HG02970 (cell line): ENCODE results near the gene CA10.

Source experiments
- ATAC-seq: cut with Tn5 transposase; IDR thresholded peaks from one replicate; pipeline ENCODE4 v1.9.1; 2021; ENCODE audit warnings: mild to moderate bottlenecking, moderate library complexity, moderate number of reproducible peaks; ENCODE audit not compliant: unreplicated experiment, low FRiP score

The CA10 gene

GRCh38 chr17:51795401-51795800 is 363.1 kb downstream of the CA10 start:
- no peak for ATAC-seq

GRCh38 chr17:51794466-51794865 is 364.0 kb downstream of the CA10 start:
- no peak for ATAC-seq

DNA sequence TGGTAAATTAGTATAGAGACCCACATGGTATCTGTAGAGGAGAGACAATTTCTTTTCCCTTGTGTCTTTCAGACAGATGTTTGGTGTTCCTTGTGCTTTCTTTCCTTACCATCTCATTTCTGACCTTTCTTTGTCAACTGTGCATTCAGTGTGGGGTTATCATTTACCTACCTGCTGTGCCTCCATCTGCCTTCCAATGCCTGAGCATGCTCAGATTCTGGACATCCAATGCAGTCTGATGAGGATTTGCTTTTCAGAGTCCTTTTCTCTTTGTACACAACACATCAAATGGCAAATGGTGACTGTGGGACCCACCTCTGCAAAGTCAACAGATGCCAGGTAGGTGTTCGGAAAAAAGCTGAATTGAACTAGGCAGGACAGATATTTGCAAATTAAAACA is 364.8 kb downstream of the CA10 start:
- no peak for ATAC-seq

DNA sequence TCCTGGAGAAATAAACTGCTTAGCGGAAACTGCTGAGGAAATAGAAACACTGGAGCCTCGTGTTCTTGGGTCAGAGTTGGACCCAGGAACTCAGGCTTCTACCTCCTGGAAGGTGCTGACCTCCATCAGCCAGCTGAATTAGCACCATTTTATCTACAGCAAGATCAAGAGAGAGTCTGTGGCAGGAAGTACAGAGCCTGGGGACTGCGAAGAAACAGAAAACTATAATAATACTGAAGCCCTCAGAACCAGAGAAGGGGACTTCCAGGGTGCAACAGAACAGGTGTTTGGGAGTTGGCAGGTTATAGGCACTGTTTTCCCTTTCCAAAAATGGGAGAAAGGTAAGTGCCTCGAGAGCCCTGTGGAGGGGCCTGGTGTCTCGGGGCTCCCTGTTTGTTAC is 379.7 kb downstream of the CA10 start:
- no peak for ATAC-seq

- ATAC-seq, result no peak
Measured at GRCh38 chr17:51770027-51770759, 388.3 kb downstream of the CA10 start.

- no peak for ATAC-seq
Measured at GRCh38 chr17:51769231-51769630, 389.3 kb downstream of the CA10 start.

GRCh38 chr17:51768706-51769105 is 389.8 kb downstream of the CA10 start:
- ATAC-seq, result no peak

- ATAC-seq, result no peak
Measured at GRCh38 chr17:51767287-51767686, 391.2 kb downstream of the CA10 start.

GRCh38 chr17:51765282-51766135 is 393.0 kb downstream of the CA10 start:
- ATAC-seq, result no peak

DNA sequence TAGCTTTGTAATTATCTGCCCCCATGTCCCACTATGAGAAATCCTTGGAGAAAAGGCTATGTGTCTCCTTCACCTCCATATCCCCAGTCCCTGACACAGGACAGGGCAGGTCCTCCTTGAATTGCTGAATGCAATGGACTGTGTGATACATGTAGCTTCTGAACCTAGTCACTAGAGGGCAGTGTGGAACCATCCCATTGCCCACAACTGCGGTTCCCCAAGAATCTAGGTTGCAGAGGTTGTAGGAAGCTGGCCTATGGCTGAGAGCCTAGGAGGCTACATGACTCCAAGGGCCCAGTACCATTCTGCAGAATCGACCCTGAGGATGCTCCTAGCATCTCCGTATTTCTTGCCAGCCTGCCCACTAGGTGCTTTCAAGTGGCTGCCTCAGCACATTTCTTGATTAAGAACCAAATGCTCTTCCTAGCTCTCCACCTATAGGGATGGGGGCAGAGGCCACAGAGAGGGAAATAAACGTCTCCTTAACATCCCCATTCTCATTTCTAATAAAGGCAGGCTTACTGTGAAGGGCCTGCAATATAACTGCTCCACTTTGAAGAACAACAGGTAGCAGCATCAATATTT is 394.0 kb downstream of the CA10 start:
- peak; percentile 93 for ATAC-seq

GRCh38 chr17:51763058-51763457 is 395.5 kb downstream of the CA10 start:
- ATAC-seq, result no peak

DNA sequence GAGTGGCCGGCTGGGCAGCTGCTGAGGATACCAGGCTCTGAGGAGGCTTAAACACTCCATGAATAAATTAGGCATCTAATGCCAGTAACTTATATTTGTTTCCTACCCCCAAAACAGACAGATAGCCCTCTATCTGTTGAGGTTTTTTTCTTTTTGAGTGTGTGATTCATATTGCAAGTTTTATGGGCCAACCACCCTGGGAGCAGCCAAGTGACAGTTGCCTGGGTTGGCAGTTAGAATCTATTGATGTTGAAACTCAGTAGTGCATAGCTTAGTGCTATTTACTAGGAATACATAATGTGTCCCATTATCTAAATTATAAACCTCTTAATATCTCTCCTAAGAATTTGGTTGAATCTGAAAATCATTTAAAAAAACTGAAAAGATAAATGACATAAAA is 397.4 kb downstream of the CA10 start:
- ATAC-seq, result no peak

DNA sequence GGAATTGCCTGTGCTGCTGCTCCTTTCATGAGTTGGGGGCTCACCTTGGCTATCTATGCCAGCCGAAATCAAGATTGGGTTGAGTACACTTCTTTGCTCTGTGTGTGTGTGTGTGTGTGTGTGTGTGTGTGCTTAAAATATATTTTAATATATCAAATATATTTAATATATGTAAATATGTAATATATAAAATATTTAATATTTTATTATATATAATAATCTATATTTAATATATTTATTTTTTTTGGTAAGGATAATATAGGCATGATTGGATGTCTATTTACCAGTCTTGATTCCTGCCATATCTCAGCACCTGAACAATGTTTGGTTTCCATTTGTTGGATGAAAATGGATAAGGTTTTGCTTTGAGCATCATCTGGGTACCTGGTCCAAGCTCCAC is 399.3 kb downstream of the CA10 start:
- no peak for ATAC-seq

DNA sequence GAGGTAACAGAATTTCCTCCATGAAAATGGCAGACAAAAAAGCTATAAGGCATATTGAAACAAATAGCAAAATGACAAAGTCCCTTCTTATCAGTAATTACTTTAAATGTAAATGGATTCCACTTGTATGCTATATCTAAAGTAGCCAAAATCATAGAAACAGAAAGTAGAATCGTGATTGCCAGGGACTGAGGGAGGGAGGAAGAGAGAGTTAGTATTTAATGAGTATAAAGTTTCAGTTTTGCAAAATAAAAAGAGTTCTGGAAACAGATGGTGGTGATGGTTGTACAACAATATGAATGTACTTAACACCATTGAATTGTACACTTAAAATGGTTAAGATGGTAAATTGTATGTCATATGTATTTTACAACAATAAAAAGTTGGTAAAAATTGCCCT is 407.4 kb downstream of the CA10 start:
- no peak for ATAC-seq

DNA sequence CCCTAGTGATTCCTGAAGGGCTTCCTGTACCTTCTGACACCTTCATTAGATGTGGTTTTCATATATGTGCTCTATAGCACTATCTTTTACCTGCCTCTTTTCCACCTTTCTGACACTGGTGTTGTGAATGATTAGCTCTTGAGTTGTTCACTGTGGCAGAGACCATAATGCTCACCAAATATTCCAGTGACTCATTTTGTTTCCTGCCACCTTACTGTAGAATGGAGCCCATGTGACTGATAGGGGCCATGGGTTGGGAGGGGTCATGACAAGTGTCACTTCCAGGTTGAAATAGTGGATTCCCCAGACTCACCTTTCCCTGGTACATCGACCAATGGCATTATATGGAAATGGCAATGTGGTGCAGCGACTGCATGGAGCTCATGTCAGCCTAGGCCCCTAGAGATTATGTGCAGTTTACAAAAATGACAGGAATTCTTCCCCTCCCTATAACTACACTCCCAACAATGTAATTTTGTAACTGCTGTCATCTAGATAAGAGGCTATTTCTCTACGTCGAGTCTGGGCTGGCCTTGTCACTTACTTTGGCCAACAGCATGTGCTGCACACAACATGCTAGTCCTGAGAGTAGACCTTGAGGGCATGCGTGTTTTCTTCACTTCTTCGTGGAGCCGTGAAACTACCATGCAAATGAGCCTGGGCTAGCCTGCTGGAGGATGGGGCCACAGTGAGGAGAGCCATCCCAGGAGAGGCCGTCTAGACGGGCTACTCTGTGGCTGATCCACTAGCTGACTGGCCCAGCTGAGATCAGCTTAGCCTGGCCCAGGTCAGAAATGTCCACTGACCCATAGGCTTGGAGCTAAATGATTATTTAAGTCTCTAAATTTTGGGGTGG is 409.5 kb downstream of the CA10 start:
- ATAC-seq, result no peak

- no peak for ATAC-seq
Measured at GRCh38 chr17:51746421-51746820, 412.1 kb downstream of the CA10 start.

DNA sequence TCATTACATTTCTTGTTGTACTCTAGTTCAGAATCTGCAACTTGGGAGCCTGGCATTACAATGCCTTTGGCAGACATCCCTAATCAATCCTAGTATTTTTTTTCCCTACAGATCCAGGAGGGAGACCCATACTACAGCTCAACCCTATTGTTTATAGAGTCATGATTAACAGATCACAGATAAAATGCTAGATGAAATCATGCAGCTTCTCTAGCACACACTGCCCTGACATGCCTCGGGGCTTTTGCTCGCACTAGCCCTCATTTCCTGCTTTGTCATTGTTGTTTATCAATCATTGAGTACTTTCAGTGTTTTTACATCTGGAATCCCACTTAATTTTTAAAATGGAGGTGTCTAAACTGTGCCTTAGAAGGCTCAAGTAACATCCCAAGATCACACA is 412.5 kb downstream of the CA10 start:
- ATAC-seq, result no peak

DNA sequence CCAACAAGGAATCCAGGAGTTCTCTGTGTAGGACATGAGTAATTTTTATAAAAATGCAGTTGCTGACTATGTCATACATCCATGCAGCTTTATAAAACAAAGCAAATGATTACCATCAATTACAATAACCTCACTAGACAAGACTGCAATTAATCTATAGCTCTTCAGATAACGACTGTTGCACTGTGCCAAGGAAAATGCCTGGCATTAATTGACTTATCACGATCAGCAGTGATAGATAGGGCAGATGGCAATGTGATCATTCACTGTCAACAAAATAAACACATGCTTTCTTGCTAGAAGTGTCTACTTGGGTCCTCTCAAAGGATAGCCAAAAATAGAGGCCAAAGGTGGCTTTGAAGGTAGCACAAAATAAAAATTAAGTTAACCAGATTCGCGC is 415.0 kb downstream of the CA10 start:
- no peak for ATAC-seq

DNA sequence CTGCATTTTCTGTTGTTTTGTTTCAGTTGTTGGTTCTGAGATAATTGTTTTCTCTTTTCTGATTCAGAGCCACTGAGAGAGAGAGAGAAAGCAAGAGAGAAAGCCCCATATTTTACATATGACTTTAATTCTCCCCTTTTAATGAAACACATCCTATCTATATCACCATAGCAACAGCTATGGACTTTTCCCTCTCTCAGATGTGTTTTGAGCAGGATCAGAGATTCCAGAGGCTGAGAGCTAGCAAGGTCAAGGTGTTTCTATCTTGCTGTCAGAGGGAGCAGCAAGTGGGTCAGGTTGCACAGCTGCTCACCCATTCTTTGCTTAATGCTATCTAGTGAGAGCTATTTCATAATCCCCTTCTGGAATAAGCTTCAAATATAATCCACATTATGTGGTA is 415.9 kb downstream of the CA10 start:
- ATAC-seq, result no peak

DNA sequence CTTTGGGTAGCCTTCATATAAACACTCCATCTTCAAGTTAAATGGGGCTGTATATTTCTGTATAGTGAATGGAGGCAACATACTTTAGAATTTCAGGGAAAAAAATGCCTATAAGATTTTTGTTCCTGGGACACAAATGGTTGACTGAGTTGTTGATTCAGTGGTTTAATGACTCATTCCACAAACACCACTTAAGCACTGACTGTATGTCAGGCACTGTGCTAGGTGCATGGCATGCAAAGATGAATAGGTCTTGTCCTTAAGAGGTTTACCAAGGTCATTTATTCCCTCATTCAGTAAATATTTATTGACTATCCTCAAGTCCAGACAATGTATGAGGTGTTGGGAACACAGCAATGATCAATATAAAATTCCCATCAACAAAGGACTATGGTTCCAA is 417.1 kb downstream of the CA10 start:
- no peak for ATAC-seq

GRCh38 chr17:51740531-51740930 is 418.0 kb downstream of the CA10 start:
- no peak for ATAC-seq
